Globus pallidus (tissue), 1 donor: Measurements from ENCODE around the gene LYSMD4.
A peak's percentile ranks its signal among the peaks of the same experiment; 100 is the strongest.
"Not testable (repeated sequence)": the region's sequence is repeated elsewhere in the genome, so short reads cannot be mapped to it uniquely, and the experiment has no call there.

ENCODE experiments used
- DNase-seq: peaks from one replicate; pipeline ENCODE4 v3.0.0-alpha.2; 2015; ENCODE audit warnings: low spot score

Gene LYSMD4

DNA sequence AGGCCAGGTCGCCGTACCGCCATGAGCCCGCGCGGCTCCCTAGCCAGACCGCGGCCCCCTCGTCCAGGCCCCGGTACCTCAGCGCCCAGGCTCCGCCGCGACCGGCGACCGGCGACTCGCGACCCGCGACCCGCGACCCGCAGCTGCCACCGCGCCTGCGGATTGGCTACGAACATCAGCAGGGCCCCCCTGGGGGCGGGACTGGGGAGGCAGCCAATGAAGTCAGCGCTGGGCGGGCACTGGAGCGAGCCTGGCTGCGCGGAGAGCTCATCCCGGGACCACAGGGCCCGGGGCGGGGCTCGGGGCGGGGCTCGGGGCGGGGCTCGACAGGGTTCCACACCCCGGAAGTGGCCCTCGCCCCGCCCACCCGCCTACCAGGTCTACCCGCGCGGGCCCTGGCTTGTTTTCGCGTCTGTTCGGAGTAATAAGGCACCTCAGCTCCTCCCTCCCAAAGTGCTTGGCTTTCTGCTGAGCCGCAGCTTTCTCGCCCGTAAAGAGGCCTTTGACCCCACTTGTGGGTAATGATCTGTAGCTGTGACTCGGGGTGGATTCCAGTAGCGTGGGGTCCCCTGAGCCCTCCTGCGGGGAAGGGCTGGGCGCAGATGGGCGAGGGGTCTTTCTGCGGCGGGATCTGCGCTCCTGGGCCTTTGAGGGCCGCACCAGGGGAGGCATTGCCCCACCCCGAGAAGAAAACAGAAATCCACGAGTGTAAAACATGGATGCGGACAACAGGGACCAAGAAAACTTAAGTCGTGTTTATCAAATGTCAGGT lies at the start of gene LYSMD4:
Gene LYSMD4, minus strand, starts transcription at position 170 of the 772 bp plus-strand sequence. CDS start 1,438 bp downstream, outside the sequence.
- peak; percentile 96 for DNase-seq

DNA sequence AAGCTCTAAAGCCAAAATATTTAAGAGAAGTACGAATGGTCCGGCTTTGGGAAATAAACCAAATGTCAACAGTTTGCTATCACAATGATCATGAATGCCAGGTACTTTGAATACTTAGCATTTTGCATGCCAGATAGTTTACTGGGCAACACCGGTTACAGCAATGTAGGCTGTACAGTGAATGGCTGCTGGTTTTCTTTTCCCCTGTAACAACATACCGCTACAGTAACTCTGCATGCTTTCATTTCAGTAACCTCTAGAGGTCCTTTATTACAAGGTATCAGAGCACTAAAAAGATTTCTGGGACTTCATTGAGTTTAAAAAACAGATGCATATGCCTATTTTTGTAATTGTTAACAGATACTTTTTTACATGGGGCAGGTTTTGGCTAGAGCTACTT lies 48.8 kb upstream of the LYSMD4 start:
- not testable (repeated sequence) for DNase-seq

DNA sequence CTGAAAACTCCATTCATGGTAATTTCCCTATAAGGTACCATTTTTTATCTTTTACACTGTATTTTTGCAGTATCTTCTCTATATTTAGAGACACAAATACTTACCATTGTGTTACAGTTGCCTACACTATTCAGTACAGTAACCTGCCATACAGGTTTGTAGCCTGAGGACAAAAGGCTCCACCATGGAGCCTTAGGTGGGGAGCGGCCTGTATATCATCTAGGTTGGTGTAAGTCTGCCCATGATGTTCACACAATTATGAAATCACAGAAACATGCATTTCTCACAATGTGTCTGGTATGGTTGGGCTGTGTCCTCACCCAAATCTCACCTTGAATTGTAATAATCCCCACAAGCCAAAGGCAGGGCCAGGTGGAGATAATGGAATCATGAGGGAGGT lies 43.9 kb upstream of the LYSMD4 start:
- no peak for DNase-seq

DNA sequence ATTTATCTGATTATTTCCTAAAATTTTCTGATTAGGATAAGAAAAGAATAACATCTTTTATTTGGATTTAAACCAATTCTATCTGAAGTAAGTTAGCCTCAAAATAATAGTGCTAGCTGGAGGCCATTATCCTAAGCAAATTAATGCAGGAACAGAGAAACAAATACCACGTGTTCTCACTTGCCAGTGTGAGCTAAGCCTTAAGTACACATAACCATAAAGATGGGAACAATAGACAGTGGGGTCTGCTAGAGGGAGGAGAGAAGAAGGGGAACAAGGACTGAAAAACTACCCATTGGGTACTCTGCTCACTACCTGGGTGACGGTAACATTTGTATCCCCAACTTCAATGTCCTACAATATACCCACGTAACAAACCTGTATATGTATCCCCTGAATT lies 31.3 kb upstream of the LYSMD4 start:
- DNase-seq, result no peak

DNA sequence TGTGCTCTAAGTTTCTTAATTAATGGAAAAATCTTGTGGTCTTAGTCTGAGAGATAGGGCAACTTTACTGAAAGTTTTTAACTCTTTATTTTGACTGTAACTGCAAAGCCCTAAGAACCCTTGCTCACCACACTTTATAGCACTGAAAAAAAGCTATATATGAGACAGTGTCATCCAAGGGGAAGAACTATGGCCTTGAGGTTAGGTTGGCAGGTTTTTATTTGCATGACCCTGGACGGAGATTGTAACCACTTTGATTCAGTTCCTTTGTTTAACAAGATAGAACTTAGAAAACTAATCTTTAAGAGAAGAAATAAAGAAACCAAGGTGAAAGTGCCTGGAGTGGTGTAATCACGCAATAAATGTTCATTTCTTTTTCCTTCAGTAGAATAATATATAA lies 30.6 kb upstream of the LYSMD4 start:
- no peak for DNase-seq

DNA sequence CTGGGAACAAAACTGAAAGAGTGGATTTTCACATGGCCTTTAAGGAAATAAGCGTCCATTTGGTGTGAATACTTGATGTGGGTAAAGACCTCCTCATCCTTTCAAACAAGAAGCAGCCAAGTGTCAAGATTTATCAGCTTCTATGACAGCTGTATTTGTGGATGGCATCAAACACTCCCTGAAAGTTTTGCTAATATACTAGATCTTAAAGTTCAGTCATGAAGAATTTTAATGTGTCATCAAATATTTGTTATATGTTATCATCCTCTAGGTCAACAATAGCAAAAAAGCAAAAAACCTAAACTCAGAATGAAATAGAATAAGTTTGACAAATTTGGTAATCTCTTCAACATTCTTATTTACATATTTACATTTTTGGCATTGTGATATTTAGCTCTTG lies 29.1 kb upstream of the LYSMD4 start:
- no peak for DNase-seq

DNA sequence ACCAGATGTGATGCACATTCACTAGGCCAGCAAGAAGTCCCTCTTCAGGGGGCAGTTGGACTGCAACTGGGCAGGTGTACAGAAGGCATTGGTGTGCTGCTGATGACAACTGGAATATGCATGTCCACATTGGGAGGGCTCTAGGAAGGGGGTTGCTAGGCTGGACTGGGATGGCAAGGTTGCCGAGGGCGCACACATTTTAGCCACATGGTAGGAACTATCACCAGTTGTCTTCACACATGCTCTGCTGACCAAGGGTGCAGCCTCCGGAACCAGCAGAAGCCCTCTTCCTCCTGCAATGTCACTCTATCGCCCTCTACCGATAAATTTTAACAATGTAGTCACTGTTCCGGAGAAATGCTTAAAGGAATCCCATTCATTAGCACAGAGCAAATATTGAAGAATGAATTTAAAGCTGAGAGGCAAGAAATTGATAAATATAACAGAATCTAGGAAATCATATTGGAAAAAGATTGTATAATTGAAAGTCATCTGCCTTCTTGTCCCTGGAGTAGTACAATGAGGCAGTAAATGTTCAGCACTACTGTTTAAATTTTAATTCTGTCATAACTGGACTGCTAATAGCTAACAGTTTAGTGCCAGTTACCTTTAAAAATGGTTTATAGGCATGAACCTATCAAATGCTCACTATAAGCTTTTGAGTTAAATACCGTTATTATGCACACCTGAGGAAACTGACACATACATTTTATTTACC lies 22.6 kb upstream of the LYSMD4 start:
- DNase-seq, result peak; percentile 82

DNA sequence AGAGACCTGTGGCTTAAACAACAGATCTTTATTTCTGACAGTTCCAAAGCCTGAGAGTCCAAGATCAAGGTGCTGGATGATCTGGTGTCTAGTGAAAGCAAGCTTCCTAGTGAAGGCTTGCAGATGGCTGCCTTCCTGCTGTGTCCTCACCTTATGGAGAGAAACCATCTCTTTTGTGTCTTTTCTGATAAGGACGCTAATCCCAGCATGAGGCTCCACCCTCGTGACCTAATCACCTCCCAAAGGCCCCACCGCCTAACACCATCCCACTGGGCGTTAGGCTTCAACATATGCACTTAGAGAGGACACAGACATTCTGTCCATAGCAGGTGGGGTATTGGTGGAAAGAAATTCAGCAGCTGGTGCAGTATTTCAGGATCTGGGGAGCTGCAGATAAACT lies 19.8 kb upstream of the LYSMD4 start:
- DNase-seq, result no peak

DNA sequence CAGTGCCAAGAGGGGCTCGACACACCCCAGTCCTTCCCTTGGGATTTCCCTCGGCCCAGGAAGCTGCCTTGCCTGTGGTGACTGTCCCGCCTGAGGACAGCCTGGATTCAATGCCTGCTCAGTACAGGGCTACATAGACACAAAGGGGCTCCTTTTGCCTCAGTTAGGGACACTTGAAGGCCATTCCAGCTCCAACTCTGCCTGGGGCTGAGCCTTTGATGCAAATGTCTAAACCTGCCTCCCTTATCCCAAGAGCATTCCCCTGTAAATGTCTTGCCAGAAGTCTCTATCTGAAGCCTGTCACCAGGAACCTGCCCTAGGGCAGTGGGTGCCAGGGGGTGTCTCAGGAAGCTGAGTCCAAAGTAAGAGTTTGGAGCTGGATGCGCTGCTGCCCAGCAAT lies 19.3 kb upstream of the LYSMD4 start:
- DNase-seq, result no peak

DNA sequence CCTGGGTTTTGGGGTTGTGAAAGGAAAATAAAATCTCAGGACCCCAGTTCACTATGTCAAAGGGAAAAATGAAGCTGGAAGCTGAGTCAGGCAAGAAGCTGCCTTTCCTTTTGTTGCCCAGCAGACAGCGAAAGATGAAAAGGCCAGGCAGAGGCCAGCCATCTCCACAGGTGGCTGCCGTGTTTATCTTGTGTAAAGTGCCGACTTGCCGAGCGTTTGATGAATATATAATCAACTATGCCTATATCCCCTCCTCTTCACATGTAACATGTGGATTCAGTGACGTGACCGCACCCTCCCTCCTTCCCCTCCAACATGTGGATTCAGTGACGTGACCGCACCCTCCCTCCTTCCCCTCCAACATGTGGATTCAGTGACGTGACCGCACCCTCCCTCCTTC lies 17.1 kb upstream of the LYSMD4 start:
- DNase-seq, result not testable (repeated sequence)

DNA sequence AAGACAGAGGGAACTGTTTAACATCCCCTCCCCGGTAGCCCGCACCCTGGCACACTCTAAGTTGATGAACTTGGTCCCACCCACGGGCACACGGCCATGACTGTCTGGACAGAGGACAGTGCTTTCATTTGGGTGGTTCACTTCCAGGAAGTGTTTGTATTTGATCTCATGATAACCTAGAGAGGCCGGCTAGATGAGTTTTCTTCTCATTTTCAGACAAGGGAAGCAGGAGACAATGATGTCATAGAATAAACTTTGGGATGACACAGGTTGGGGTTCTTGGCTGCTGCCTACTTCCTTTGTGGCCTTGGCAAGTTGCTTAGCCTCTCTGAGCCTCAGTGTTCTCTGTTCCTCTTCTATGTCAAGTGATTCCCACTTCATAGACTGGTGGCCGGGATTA lies 16.1 kb upstream of the LYSMD4 start:
- DNase-seq, result no peak

DNA sequence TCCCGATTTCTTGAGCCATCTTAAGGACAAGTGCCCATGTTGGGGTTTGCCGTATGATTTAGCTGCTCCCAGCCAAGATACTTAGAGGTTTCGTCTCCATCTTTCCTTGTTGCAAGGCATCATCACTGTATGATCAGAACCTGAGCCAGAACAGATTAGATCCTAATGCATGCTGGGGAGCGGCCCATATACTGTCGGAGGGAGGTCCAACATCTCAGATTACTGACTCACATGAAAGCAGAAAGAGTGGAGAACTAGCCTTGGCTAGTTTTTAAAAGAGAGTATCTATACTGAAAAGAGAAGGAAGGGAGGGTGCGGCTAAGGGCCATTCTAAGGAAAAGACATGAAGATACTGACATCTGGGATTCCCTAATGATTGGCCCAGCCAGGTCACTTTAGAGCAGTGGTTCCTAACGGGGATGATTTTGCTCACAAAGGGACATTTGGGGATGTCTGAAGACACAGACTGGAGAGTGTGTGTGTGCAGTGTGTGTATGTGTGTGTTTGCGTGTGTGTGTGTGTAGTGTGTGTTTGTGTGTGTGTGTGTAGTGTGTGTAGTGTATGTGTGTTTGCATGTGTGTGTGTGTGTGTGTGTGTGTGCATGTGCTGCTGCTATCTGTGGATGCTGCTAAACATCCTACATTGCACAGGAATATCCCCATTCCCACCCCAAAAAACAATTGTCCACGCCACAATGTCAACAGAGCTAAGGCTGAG lies 12.3 kb upstream of the LYSMD4 start:
- no peak for DNase-seq

DNA sequence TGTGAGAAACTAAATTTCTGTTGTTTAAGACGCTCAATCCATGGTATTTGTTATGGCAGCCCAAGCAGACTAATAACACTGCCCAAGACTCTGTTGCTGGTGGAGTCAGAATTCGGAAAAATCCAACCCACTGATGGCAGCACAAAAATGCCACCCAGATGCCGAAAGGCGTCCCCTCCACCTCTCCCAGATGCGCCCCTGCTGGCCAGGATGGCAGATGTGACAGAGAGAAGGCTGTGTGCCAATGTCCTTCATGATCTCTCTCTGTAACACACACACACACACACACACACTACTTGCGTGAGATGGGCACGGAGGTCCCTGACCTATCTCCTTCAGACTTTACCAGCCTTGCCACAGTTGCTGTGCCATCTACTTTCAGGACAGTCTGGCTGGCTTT lies 10.9 kb upstream of the LYSMD4 start:
- DNase-seq, result no peak

DNA sequence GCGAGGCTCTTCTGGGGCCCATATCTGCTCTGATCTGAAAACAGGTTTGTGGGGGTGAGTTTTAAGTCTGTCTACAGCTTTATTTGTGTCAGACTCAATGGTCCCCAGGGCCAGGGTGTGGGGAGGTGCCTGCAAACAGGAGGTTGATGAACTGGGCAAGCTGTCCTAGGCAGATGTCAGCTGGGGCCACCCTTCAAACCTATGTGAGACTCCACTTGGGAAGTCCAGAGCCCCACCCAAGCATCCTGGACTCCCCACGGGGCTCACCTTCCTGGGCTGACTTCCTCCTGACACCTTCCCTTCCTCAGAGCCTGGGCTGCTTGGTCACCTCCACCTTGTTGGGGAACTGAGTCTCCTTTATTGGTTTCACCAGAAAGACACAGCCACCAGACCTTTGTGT lies 8.6 kb upstream of the LYSMD4 start:
- no peak for DNase-seq

DNA sequence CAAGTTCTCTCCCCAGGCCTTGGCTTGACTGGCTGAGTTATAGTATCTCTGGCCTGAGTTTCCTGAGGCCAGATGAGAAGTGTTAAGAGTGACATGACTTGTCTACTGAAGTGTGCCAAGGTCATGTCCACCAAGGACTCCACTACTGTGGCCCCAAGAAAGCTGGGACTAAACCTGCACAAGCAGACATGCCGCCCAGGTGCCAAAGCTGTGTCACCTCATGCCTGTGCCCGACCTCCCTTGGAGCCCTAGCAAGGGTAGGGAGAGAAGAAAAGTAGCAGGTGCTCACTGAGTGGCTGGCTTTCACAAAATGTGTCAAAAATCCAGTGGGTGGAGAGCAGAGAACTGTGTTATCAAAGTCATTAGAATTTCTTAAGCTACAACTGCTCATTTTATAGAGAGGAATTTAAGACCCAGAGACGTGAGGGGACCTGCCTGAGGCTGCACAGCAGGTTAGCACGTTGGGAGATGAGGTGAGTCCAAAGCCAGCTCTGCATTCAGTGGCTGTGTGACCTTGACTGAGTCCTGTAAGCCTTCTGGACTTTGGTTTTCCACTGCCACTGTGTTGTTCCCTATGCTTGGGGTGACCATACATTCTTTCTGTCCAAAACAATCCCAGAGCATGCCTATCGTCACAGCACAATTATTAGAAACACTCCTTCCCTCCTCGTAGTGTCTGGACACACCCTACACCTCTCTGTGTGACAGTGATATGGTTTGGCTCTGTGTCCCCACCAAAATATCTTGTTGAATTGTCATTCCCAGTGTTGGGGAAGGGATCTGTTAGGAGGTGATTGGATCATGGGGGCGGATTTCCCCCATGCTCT lies 5.0 kb upstream of the LYSMD4 start:
- no peak for DNase-seq

DNA sequence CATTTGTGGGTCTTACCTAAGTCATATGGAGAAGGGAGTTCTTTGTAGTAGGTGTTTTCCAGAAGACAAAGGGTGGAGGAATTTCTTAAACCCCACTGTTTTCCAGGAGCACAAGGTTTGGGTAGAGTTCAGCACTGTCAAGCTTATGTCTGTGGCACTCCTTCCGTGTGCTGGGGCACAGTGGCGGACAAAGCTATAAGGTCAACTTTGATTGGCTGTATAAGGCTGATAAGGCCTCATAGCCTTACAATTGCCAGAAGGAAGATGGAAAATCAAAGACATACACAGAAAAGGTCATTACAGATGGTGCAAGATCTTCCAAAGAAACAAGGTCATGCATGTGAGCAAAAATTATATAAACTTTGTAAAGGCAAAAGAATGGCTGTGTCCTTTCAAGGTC lies 3.5 kb upstream of the LYSMD4 start:
- DNase-seq, result no peak

DNA sequence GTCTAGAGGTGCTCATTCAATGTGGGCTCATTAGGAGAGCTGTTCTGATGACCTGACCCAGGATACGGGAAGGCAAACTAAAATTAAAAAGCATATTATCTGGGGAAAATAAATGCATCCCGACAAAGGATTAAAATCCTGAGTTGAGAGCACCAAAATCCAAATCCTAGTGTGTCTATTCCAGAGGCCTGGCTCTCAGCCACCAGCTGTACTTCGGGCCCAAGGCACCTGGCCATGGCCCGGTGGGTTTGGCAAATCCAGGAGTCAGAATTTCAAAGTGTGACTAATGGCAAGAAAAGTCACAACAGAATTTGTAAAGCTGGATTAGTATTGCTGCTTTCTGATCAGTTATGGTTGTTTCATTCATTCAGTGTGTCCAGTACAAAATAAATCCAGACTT lies 2.6 kb upstream of the LYSMD4 start:
- DNase-seq, result no peak

DNA sequence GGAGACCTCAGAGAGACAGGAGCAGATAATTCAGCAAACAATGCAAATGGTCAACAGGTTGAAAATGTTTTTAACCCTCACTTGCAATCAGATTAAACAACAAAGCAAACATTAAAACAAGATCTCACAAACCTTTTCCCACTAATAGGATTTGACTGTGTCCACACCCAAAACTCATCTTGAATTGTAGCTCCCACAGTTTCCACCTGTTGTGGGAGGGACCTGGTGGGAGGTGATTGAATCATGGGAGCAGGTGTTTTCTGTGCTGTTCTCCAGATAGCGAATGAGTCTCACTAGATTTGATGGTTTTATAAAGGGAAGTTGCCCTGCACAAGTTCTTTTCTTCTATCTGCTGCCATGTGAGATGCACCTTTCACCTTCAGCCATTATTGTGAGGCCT lies 1.3 kb upstream of the LYSMD4 start:
- DNase-seq, result no peak

DNA sequence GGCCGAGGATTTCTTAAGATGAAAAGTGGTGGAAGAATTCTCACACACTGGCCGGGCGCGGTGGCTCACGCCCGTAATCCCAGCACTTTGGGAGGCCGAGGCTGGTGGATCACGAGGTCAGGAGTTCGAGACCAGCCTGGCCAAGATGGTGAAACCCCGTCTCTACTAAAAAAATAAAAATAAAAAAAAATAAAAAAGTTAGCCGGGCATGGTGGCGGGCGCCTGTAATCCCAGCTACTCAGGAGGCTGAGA lies 729 bp upstream of the LYSMD4 start:
- DNase-seq, result not testable (repeated sequence)

DNA sequence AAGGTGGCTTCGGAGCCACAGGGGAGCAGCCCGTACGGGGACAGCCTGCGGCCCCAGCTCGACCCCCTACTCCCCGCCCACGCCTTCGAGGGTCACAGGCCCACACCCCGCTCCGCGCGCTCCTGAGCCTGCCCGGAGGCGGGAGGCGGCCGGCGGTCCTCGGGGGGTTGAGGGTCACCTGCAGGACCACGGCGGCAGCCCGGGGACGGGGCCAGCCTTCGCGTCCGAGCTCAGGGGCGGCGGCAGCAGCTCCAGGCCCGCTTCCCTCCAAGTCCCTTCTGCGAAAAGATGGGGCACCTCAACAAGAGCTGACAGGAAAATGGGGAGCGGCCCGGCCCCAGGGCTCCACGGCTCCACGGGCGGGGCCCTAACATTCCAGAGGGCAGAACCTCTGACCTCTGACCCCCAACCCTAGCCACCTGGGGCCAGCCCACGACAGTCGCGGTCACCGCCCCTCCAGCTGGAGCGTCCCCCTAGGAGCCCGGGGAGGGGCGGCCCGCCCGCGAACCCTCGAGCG lies 428 bp downstream of the LYSMD4 start:
- no peak for DNase-seq

DNA sequence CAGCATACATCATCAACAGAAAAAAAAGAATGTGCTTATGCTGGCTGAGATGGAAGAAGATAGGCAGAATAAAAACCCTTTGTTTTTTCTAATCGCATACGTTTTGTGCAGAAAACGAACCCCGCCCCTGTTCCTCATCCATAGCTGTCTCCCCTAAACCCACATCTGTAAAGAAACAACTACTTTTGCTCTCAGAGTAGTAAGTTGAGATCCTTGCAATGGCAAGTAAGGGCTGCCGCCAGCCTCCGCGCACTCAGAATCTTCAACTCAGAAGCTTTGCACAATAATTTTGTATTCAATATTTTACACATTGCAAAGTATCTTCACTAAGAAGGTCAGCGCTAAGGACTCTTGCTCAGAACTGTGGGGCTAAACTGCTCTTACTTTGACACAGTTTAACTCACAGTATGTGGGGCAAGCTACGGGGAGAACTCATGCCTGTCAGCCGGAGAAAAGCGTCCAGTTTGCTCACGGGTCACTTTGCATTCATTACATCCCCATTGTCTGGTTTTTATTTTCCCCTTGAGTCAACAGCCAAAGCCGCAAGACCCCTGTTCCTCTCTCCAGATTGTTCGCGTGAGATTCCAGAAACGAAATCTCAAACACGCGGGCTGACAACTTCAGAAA lies 1.0 kb downstream of the LYSMD4 start:
- DNase-seq, result no peak
